Measurements from ENCODE around the gene SIK2. TPM values are rescaled to one million over a fixed set of nuclear protein-coding genes. Genes with fewer than 3 reads are reported as not detected.

SIK2 gene
- total RNA-seq, 2 donors from 2014 or later = 9.4 to 9.9 TPM

DNA sequence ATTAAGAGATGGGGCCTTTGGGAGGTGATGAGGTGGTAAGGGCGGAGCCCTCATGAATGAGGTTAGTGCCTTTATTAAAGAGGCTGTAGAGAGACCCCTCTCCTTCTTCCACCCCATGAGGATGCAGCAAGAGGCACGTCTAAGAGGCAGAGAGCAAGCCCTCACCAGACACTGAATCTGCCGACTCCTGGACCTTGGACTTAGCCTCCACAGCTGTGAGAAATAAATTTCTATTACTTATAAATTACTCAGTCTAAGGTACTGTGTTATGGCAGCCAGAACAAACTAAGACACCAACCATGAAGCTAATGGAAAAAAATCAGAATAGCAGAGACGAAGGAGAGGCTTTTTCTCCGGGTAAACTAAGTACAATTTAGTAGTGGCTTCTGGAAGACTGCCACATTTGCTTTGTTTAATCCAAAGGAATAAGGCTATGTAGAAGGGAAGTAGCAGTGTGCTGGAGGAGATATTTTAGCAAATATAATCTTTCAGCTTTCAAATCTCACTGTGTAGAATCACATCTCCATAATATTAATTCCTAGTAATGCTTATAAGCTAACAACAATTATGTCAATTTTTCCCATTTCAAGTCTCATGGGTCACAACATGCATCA lies 12.3 kb upstream of the SIK2 start:
- DNase-seq = no peak
- Mint-ChIP-seq H3K9me3 (no peaks in the 10 kb centered on the region), H3K27ac (no peak overlapping the region), H3K27me3 (ENCODE audit: low read depth) (peaks cover 9% of the 10 kb centered on the region), H3K4me3 (no peak overlapping the region), H3K4me1 (ENCODE audit: low read depth) (peaks cover 7% of the 10 kb centered on the region), H3K36me3 (ENCODE audit: insufficient read depth in 2 of 2) (no peaks in the 10 kb centered on the region)
- ATAC-seq (replicated peaks in 1 of 2) = no peak

DNA sequence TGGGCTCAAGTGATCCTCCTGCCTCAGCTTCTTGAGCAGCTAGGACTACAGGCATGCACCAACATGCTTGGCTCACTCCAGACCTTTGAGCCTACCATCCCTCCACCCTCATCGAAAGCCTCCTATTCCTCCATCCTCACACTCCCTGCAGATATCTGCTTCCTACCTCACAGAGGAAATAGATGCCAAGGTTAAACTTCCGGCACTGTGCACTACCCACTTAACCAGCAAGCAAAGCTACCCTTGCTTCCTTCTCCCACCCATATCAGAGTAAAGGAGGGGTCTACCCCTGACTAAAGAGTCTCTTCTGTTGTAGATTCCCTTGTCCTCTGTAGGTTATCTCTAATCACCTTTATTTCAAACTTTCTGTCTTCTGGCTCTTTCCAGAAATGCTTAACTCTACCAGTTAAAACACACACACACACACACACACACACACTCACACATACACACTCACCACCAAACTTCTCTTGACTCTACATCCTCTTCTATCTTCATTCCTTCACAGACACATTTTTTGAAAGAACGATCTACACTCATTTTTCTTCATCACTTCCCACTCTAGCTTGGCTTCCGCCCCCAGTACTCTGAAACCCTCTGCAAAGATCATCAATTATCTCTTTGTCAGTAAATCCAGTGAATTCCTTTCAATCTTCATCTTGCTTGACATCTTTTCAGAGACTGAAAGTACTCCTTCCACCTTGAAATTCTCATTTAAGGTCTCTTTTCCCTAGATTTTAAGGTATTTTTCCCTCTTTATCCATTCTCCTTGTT lies 10.9 kb upstream of the SIK2 start:
- Mint-ChIP-seq H3K27ac (no peak overlapping the region), H3K36me3 (ENCODE audit: insufficient read depth in 2 of 2) (no peaks in the 10 kb centered on the region), H3K4me3 (no peak overlapping the region), H3K4me1 (ENCODE audit: low read depth) (no peaks in the 10 kb centered on the region), H3K27me3 (ENCODE audit: low read depth) (no peaks in the 10 kb centered on the region), H3K9me3 (no peaks in the 10 kb centered on the region)
- DNase-seq (no peak), ATAC-seq (replicated peaks in 1 of 2) (no peak)

DNA sequence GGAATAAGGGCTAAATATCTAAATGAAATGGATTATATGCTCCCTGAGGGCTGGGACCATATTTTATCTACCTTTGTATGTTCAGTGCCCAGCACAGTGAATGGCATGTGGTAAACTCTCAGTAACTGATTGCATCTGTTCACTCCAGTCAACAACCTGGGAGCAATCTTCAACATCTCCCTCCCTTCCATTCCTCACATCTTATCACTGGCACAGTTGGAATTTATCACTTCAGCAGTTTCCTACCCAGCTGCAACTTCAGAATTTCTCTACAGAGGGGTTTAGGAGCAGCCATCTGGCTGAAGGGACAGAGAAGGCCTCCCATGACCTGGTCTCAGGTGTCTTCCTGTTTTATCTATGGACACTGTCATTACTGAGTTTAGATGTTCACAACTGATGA lies 9.8 kb upstream of the SIK2 start:
- Mint-ChIP-seq H3K27ac (no peak overlapping the region), H3K27me3 (ENCODE audit: low read depth) (no peaks in the 10 kb centered on the region), H3K4me3 (no peak overlapping the region), H3K9me3 (no peaks in the 10 kb centered on the region), H3K4me1 (ENCODE audit: low read depth) (no peaks in the 10 kb centered on the region), H3K36me3 (ENCODE audit: insufficient read depth in 2 of 2) (no peaks in the 10 kb centered on the region)
- ATAC-seq (replicated peaks in 1 of 2) (no peak), DNase-seq (no peak)

DNA sequence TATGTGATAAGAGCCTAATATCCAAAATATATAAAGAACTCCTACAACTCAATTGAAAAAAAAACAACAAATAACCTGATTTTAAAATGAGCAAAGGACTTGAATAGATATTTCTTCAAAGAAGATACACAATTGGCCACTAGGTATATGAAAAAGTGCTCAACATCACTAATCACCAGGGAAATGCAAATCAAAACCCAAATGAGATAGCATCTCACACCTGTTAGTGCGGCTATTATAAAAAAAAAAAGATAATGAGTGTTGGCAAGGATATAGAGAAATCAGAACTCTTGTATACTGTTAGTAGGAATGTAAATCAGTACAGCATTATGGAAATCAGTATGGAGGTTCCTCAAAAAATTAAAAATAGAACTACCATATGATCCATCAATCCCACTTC lies 5.9 kb upstream of the SIK2 start:
- Mint-ChIP-seq H3K27me3 (ENCODE audit: low read depth) (no peaks in the 10 kb centered on the region), H3K27ac (no peak overlapping the region), H3K4me1 (ENCODE audit: low read depth) (peaks cover 2% of the 10 kb centered on the region), H3K36me3 (ENCODE audit: insufficient read depth in 2 of 2) (no peaks in the 10 kb centered on the region), H3K4me3 (no peak overlapping the region), H3K9me3 (no peaks in the 10 kb centered on the region)
- ATAC-seq (replicated peaks in 1 of 2) (no peak), DNase-seq (no peak)

DNA sequence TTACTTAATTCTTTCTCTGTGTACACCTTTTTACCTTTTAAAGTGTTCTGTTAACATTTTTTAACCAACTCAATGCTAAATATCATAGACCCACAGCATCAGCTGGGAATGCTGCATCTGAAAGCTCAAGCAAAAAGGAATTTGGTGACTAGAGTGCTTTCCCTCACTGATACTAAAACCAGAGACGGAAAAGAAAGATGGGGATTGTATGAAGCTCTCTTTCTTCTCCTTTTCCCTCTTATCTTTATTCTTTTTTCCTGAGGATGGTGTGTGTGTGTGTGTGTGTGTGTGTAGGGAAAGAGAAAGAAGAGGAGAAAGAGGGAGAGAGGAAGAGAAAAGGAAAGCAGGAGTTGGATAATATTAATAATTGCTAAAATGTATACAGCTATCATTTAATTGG lies 4.1 kb upstream of the SIK2 start:
- Mint-ChIP-seq H3K4me1 (ENCODE audit: low read depth) (peaks cover 10% of the 10 kb centered on the region), H3K36me3 (ENCODE audit: insufficient read depth in 2 of 2) (peaks cover 0 to under 1% of the 10 kb centered on the region in 2 donors), H3K4me3 (no peak overlapping the region), H3K9me3 (no peaks in the 10 kb centered on the region), H3K27me3 (ENCODE audit: low read depth) (no peaks in the 10 kb centered on the region), H3K27ac (peak overlapping the region; percentile 71)
- DNase-seq (no peak), ATAC-seq (replicated peaks in 1 of 2) (no peak)

GRCh38 chr11:111598559-111598958 lies 3.7 kb upstream of the SIK2 start:
- ATAC-seq (replicated peaks in 1 of 2) (no peak), DNase-seq (no peak)
- H3K27me3 Mint-ChIP-seq (ENCODE audit: low read depth) = no peaks in the 10 kb centered on the region
- H3K36me3 Mint-ChIP-seq (ENCODE audit: insufficient read depth in 2 of 2) = peaks cover 0 to 3% of the 10 kb centered on the region in 2 donors
- H3K27ac Mint-ChIP-seq = no peak overlapping the region
- H3K4me1 Mint-ChIP-seq (ENCODE audit: low read depth) = peaks cover 14% of the 10 kb centered on the region
- no peak overlapping the region for H3K4me3 Mint-ChIP-seq
- H3K9me3 Mint-ChIP-seq = no peaks in the 10 kb centered on the region

- Mint-ChIP-seq H3K27me3 (ENCODE audit: low read depth) (no peaks in the 10 kb centered on the region), H3K4me3 (peak overlapping the region; percentile 83 to 92), H3K27ac (peak overlapping the region; percentile 88), H3K4me1 (ENCODE audit: low read depth) (peaks cover 29% of the 10 kb centered on the region), H3K9me3 (no peaks in the 10 kb centered on the region), H3K36me3 (ENCODE audit: insufficient read depth in 2 of 2) (peaks cover 0 to 3% of the 10 kb centered on the region in 2 donors)
- ATAC-seq (replicated peaks in 1 of 2) = no peak
- no peak for DNase-seq
Measured at GRCh38 chr11:111601636-111601978, 642 bp upstream of the SIK2 start.

GRCh38 chr11:111602865-111603610 lies 789 bp downstream of the SIK2 start:
- H3K4me1 Mint-ChIP-seq (ENCODE audit: low read depth) = peaks cover 29% of the 10 kb centered on the region
- peak overlapping the region; percentile 83 to 92 for H3K4me3 Mint-ChIP-seq
- peak; percentile 5 to 24 for DNase-seq
- peaks cover 0 to 3% of the 10 kb centered on the region in 2 donors for H3K36me3 Mint-ChIP-seq (ENCODE audit: insufficient read depth in 2 of 2)
- H3K9me3 Mint-ChIP-seq = no peaks in the 10 kb centered on the region
- ATAC-seq (replicated peaks in 1 of 2) = no peak
- H3K27me3 Mint-ChIP-seq (ENCODE audit: low read depth) = no peaks in the 10 kb centered on the region
- H3K27ac Mint-ChIP-seq = peak overlapping the region; percentile 64

GRCh38 chr11:111603611-111604130 lies 1.4 kb downstream of the SIK2 start:
- peaks cover 0 to 3% of the 10 kb centered on the region in 2 donors for H3K36me3 Mint-ChIP-seq (ENCODE audit: insufficient read depth in 2 of 2)
- peak overlapping the region; percentile 64 for H3K27ac Mint-ChIP-seq
- H3K9me3 Mint-ChIP-seq = no peaks in the 10 kb centered on the region
- no peak for DNase-seq
- ATAC-seq (replicated peaks in 1 of 2) = no peak
- no peaks in the 10 kb centered on the region for H3K27me3 Mint-ChIP-seq (ENCODE audit: low read depth)
- peak overlapping the region; percentile 83 to 92 for H3K4me3 Mint-ChIP-seq
- H3K4me1 Mint-ChIP-seq (ENCODE audit: low read depth) = peaks cover 29% of the 10 kb centered on the region

GRCh38 chr11:111604392-111605009 lies 2.3 kb downstream of the SIK2 start:
- peak in 1 of 2 donors; percentile 27 for DNase-seq
- peaks cover 29% of the 10 kb centered on the region for H3K4me1 Mint-ChIP-seq (ENCODE audit: low read depth)
- ATAC-seq (replicated peaks in 1 of 2) = no peak
- peak overlapping the region; percentile 83 to 92 for H3K4me3 Mint-ChIP-seq
- H3K27ac Mint-ChIP-seq = peak overlapping the region; percentile 27
- H3K36me3 Mint-ChIP-seq (ENCODE audit: insufficient read depth in 2 of 2) = peaks cover 0 to 3% of the 10 kb centered on the region in 2 donors
- H3K9me3 Mint-ChIP-seq = no peaks in the 10 kb centered on the region
- no peaks in the 10 kb centered on the region for H3K27me3 Mint-ChIP-seq (ENCODE audit: low read depth)

DNA sequence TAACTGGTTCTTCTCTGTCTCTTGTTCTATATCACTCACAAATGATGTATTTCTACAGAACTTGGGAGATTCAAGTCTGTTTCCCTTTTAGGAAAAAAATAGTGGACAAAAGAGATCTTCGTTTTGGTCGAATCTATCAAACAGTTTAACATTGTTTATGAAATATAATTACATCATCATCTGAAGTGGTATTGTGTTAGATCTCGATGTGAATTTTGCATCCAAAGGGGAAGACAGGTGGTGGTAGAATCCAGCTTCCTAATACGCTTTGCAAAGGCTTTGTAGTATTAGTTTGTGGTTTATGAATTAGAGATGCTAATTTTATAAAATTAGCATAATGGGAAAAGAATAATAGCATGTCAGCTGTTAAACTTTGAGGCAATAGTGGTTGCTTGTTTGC lies 3.4 kb downstream of the SIK2 start:
- H3K4me3 Mint-ChIP-seq = no peak overlapping the region
- no peak overlapping the region for H3K27ac Mint-ChIP-seq
- H3K36me3 Mint-ChIP-seq (ENCODE audit: insufficient read depth in 2 of 2) = peaks cover 0 to 3% of the 10 kb centered on the region in 2 donors
- H3K4me1 Mint-ChIP-seq (ENCODE audit: low read depth) = peaks cover 29% of the 10 kb centered on the region
- ATAC-seq (replicated peaks in 1 of 2) = no peak
- no peaks in the 10 kb centered on the region for H3K27me3 Mint-ChIP-seq (ENCODE audit: low read depth)
- DNase-seq = no peak
- H3K9me3 Mint-ChIP-seq = no peaks in the 10 kb centered on the region

DNA sequence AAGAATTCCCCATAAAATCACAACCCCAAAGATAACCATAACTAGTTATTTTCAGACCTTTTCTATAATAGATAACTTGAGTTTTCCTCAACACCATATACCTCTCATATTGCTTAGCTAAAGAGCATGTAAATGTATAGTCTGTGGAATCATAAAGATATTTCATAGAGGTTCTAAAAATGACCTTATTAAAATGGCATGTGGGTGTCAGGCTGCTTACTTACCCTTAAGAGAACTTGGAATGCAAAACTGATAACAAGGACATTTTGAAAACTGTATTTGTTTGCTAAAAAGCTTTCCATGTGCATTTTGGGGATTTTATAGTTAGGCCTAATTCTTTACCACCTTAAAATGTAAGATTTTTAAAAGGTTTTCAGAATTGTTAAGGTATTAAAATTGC lies 4.7 kb downstream of the SIK2 start:
- Mint-ChIP-seq H3K4me3 (no peak overlapping the region), H3K4me1 (ENCODE audit: low read depth) (peaks cover 23% of the 10 kb centered on the region), H3K27ac (no peak overlapping the region), H3K27me3 (ENCODE audit: low read depth) (no peaks in the 10 kb centered on the region), H3K36me3 (ENCODE audit: insufficient read depth in 2 of 2) (peaks cover 0 to 3% of the 10 kb centered on the region in 2 donors), H3K9me3 (no peaks in the 10 kb centered on the region)
- DNase-seq (no peak), ATAC-seq (replicated peaks in 1 of 2) (no peak)

DNA sequence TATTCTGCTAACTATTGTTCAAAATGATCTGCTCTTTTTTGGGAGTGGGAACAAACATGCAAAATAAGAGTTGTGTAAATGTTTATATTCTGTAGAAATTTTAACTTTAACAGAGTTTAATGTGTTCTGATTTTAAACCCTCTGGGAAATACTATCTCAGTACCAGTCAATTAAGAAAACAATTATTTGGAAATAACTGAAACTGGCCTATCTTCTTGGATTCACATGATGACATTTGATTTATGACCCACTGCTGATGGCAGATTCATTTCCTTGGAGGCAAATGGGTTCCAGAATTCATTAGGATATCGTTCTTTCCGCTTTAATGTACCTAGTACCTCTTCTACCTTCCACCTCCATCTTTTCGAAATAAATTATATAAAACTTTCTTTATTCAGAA lies 5.5 kb downstream of the SIK2 start:
- no peak overlapping the region for H3K4me3 Mint-ChIP-seq
- peaks cover 27% of the 10 kb centered on the region for H3K4me1 Mint-ChIP-seq (ENCODE audit: low read depth)
- H3K9me3 Mint-ChIP-seq = no peaks in the 10 kb centered on the region
- no peak for ATAC-seq (replicated peaks in 1 of 2)
- no peaks in the 10 kb centered on the region for H3K27me3 Mint-ChIP-seq (ENCODE audit: low read depth)
- H3K36me3 Mint-ChIP-seq (ENCODE audit: insufficient read depth in 2 of 2) = peaks cover 0 to 3% of the 10 kb centered on the region in 2 donors
- H3K27ac Mint-ChIP-seq = no peak overlapping the region
- no peak for DNase-seq
